Fibroblast of the conjunctiva (primary cell): ENCODE measurements around the gene GNB2.
A peak's percentile ranks its signal among the peaks of the same experiment; 100 is the strongest.

Experiments used
- DNase-seq: peaks from one replicate; pipeline ENCODE4 v3.0.0-alpha.2; 2010; ENCODE audit warnings: low read depth

GNB2 gene

GRCh38 chr7:100681491-100682227, 8.1 kb downstream of the GNB2 start:
- no peak for DNase-seq

- DNase-seq = no peak
Measured at GRCh38 chr7:100682228-100682741, 8.7 kb downstream of the GNB2 start.

- no peak for DNase-seq
Measured at GRCh38 chr7:100682991-100683658, 9.6 kb downstream of the GNB2 start.

GRCh38 chr7:100683659-100684533, 10.4 kb downstream of the GNB2 start:
- DNase-seq = no peak

- DNase-seq = no peak
Measured at GRCh38 chr7:100684534-100685042, 11.0 kb downstream of the GNB2 start.

- no peak for DNase-seq
Measured at GRCh38 chr7:100685049-100685605, 11.6 kb downstream of the GNB2 start.

GRCh38 chr7:100685631-100686145, 12.1 kb downstream of the GNB2 start:
- no peak for DNase-seq

- DNase-seq = no peak
Measured at GRCh38 chr7:100686201-100686821, 12.8 kb downstream of the GNB2 start.

GRCh38 chr7:100686822-100687211, 13.3 kb downstream of the GNB2 start:
- no peak for DNase-seq

- no peak for DNase-seq
Measured at GRCh38 chr7:100687261-100687660, 13.7 kb downstream of the GNB2 start.

GRCh38 chr7:100687751-100688300, 14.3 kb downstream of the GNB2 start:
- no peak for DNase-seq

GRCh38 chr7:100688326-100688860, 14.9 kb downstream of the GNB2 start:
- DNase-seq = no peak

- DNase-seq = no peak
Measured at GRCh38 chr7:100689230-100690135, 15.9 kb downstream of the GNB2 start.

- peak; percentile 48 for DNase-seq
Measured at GRCh38 chr7:100691676-100692577, 18.4 kb downstream of the GNB2 start.

GRCh38 chr7:100692578-100692961, 19.0 kb downstream of the GNB2 start:
- no peak for DNase-seq

GRCh38 chr7:100693312-100694097, 20.0 kb downstream of the GNB2 start:
- DNase-seq = no peak

GRCh38 chr7:100694098-100694745, 20.7 kb downstream of the GNB2 start, which contains the start of gene GIGYF1:
GIGYF1 (minus strand) TSS chr7:100694250; CDS start chr7:100688238, 6,012 bp downstream.
- DNase-seq = no peak
